Smooth muscle cell of the brain vasculature (primary cell): ENCODE results near the gene TAS1R1.
"Not testable (repeated sequence)": the region's sequence is repeated elsewhere in the genome, so short reads cannot be mapped to it uniquely, and the experiment has no call there.

Experiments used
- DNase-seq: peaks from one replicate; pipeline ENCODE4 v3.0.0-alpha.2; 2012; ENCODE audit warnings: low read depth, low spot score

Gene TAS1R1

GRCh38 chr1:6521536-6521935 lies 33.6 kb upstream of the TAS1R1 start:
- no peak for DNase-seq

GRCh38 chr1:6523566-6523965 lies 31.5 kb upstream of the TAS1R1 start:
- no peak for DNase-seq

GRCh38 chr1:6526316-6526715 lies 28.8 kb upstream of the TAS1R1 start:
- DNase-seq = no peak

GRCh38 chr1:6528492-6528891 lies 26.6 kb upstream of the TAS1R1 start:
- no peak for DNase-seq

GRCh38 chr1:6530504-6531160 lies 24.5 kb upstream of the TAS1R1 start:
- DNase-seq = no peak

- DNase-seq = no peak
Measured at GRCh38 chr1:6531996-6532395, 23.1 kb upstream of the TAS1R1 start.

DNA sequence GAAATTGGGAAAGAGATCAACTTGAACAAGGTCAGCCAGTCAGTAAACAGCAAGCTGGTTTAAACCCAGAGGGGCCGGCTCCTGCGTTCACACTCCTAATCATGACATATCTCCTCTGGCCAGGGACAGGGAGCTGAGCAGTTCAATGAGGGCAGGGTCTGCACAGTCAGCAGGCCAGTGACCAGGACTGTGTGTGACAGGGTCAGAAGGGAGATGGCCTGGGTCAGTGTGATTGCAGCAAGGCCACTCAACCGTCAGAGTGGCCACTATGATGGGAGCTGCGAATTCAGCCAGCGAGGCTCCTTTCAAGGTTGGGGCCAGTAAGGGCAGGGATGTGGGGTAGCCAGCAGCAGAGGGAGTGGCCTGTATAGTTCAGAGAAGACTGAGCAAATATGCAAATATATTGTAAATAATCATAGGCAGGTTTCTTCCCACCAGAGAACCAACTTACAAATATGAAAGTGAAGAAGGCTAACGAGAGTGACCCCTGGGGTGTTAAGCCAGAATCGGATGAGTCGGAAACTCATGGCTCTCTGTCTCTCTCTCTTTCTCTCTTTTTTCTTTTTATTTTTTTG lies 20.8 kb upstream of the TAS1R1 start:
- DNase-seq = no peak

GRCh38 chr1:6535214-6535613 lies 19.9 kb upstream of the TAS1R1 start:
- DNase-seq = no peak

GRCh38 chr1:6536291-6536690 lies 18.8 kb upstream of the TAS1R1 start:
- no peak for DNase-seq

DNA sequence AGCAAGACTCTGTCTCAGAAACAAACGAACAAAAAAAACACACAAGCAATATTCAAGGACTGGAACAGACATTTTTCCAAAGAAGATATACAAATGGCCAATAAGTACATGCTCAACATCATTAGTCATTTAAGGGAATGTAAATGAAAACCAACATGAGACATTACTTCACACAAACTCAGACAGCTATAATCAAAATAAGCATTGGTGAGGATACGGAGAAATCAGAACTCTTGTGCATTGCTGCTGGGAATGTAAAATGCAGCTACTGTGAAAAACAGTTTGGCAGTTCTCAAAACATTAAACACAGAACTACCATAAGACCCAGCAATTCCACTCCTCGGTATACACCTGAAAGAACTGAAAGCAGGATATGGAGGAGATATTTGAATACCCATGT lies 16.2 kb upstream of the TAS1R1 start:
- no peak for DNase-seq

- DNase-seq = no peak
Measured at GRCh38 chr1:6544831-6545230, 10.3 kb upstream of the TAS1R1 start.

- no peak for DNase-seq
Measured at GRCh38 chr1:6545276-6546112, 9.6 kb upstream of the TAS1R1 start.

GRCh38 chr1:6546326-6546725 lies 8.8 kb upstream of the TAS1R1 start:
- no peak for DNase-seq

DNA sequence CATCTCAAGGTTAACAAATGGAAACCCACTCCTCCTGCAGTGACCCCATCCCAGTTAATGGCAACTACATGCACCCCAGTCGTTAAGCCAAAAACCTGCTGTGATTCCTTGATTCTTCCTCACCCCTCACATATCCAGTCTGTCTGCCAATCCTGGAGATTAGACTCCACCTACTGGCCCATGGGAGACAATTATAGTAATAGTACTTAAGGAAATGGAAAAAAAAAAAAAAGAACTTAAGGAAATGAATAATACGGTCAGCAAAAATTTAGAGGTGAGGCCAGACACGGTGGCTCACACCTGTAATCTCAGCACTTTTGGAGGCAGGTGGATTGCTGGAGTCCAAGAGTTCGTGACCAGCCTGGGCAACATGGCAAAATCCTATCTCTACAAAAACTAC lies 7.8 kb upstream of the TAS1R1 start:
- no peak for DNase-seq

DNA sequence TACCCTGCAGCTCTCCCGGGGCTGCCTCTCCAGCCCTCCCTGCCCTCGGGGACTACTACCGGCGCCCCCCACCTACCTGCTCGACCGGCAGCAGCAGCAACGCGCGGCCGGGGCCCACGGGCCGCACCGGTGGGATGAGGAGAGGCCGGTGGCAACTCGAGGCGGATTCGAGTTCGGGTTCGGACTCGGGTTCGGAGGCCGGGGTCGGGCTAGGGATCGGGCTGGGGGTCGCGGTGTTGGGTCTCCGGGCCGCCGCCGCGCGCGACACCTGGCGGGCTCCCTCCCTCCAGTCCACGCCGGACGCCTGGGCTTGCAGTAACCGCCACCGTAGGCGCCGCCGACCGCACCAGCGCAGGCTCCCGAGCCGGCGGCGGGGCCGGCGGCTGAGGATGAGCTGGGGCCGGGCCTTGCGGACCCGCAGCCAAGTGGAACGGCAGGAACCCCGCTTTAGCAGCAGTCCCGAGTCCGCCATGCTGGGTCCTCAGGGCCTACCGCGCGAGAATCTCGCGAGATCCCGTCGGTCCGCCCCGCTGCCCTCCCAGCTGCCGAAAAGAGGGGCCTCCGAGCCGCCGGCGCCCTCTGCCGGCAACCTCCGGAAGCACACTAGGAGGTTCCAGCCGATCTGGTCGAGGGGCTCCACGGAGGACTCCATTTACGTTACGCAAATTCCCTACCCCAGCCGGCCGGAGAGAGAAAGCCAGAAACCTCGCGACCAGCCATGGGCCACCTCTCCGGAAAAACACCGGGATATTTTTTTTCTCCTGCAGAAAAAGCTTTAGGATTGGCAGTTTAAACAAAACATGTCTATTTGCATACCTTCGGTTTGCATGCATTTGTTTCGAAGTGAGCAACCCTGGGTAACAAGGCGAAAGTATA lies 838 bp upstream of the TAS1R1 start, which contains the start of gene NOL9:
NOL9 (minus strand) TSS at position 483 of the 876 bp plus-strand sequence; CDS start at position 472, 11 bp downstream.
- DNase-seq = peak; percentile 76

DNA sequence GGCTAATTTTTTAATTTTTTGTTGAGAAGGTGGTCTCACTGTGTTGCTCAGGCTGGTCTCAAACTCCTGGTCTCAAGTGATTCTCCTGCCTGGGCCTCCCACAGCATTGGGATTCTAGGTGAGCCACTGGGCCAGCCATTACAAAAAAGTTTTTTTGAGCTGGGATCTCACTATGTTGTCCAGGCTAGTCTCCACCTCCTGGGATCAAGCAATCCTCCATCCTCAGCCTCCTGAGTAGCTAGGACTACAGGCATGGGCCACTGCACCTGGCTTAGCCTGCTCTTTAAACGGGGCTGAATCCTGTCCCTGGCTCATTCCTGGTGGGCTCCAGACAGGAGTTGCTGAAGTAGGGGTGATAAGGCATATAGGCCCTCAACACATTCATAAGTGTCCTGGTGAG lies 2.5 kb downstream of the TAS1R1 start:
- DNase-seq = no peak

DNA sequence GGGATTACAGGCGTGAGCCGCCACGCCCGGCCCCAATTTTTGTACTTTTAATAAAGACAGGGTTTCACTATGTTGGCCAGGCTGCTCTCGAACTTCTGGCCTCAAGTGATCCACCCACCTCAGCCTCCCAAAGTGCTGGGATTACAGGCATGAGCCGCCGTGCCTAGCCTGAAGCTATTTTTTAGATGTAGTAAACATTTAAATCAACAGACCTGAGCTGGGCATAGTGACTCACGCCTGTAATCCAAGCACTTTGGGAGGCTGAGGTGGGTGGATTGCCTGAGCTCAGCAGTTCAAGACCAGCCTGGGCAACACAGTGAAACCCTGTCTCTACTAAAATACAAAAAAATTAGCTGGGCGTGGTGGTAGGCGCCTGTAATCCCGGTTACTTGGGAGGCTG lies 4.1 kb downstream of the TAS1R1 start:
- DNase-seq = not testable (repeated sequence)

GRCh38 chr1:6560267-6560666 lies 5.2 kb downstream of the TAS1R1 start:
- no peak for DNase-seq

DNA sequence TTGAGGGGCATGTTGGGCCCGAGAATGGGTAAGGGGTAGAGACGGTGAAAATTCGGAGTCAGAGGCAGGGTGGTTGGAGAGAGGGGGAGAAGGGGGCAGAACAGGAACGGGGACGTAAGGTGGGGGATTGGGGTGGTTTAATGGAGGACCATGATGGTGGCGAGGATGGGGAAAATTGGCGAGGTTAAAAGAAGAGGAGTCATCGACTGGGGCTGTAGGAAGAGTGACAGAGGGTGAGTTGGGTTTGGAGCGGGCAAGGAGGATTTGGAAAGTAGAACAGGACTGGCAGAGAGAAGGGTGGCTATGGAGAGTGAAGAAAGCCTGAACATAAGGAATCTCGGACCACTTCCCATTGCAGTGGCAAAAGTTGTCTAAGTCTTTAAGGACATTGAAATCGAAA lies 13.9 kb downstream of the TAS1R1 start:
- no peak for DNase-seq

GRCh38 chr1:6570100-6570499 lies 15.0 kb downstream of the TAS1R1 start:
- no peak for DNase-seq

GRCh38 chr1:6570987-6571386 lies 15.9 kb downstream of the TAS1R1 start:
- no peak for DNase-seq
